ENCODE data around the gene HLA-B. TPM values are rescaled to one million over a fixed set of nuclear protein-coding genes. Genes with fewer than 3 reads are reported as not detected.
"Not testable (repeated sequence)": the region's sequence is repeated elsewhere in the genome, so short reads cannot be mapped to it uniquely, and the experiment has no call there.

HLA-B gene
- 1,000 to 10,000 TPM in 2 of 8 experiments, 100 to 1,000 TPM in 2, 10 to 100 TPM in 4; 32.0 to 4,986 (median 164) TPM for total RNA-seq

- H3K27ac ChIP-seq, result no peak within 1 kb of the TSS
- in situ Hi-C loops (cut with MboI; ENCODE audit: low pct_unique_long_range_greater_than_20kb in 2 of 9, low sequenced_read_pairs in 9 of 9, unreplicated experiment in 9 of 9), result loop anchor here in 1 of 9 experiments (25.0 kb wide), 2 partner anchors 145 to 220 kb away; partner anchors contain the start of gene PSORS1C2
Measured at GRCh38 chr6:31356946-31357466, at the start of gene HLA-B. Gene HLA-B, minus strand, starts transcription at chr6:31357179. Its CDS starts 21 bp downstream, at chr6:31357158.

GRCh38 chr6:31405996-31406395, 49.0 kb upstream of the HLA-B start:
- ATAC-seq (replicated peaks in 6 of 8), result no peak
- Histone ChIP-seq H3K4me3 (no peak overlapping the region), H3K27ac (no peak overlapping the region), H3K4me1 (replicated peaks in 1 of 2) (peaks cover 5 to 10% of the 10 kb centered on the region in 2 donors)
- WGBS, 10 experiments, result 51 to 96% (median 85%) methylated on average over 1 to 5 of the region's 5 CpGs
- in situ Hi-C loops (cut with MboI; ENCODE audit: low pct_unique_long_range_greater_than_20kb in 2 of 9, low sequenced_read_pairs in 9 of 9, unreplicated experiment in 9 of 9), result no loop called here

More at GRCh38 chr6:31356946-31357466, at the start of gene HLA-B:
- ATAC-seq (replicated peaks in 6 of 8), result peak; percentile 84 to 99 (median 95)
- Histone ChIP-seq H3K4me3 (peak within 1 kb of the TSS; percentile 36 to 67 (median 53)), H3K4me1 (replicated peaks in 1 of 2) (no peaks in the 10 kb centered on the region)
- WGBS, 10 experiments, result 0% methylated on average over 1 of the region's 39 CpGs; no CpG with 5 or more reads in 9 of the 10 experiments

DNA sequence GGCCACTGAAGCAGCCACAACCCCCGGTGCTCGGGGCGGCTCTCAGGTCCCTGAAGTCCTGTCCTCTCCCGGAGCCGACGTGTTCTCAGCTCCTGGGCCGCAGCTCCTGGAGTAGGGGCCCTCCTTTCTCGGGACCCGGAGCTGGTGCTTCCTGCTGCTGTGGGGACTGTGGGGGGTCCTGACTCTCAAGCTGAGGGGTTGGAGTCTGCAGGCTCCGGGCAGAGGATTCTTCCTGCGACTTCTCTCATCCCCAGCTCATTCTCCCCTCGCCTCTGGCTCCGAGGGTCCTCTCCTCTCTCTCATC, 47.0 kb upstream of the HLA-B start:
- peak in 3 of 8 experiments; percentile 0 to 15 (median 12) for ATAC-seq (replicated peaks in 6 of 8)
- H3K27ac ChIP-seq; in situ Hi-C loops (cut with MboI; ENCODE audit: low pct_unique_long_range_greater_than_20kb in 2 of 9, low sequenced_read_pairs in 9 of 9, unreplicated experiment in 9 of 9): not testable (repeated sequence)
- 0 to 20% (median 3%) methylated on average over 1 to 11 of the region's 13 CpGs; no CpG with 5 or more reads in 6 of the 10 experiments for WGBS, 10 experiments
- H3K4me3 ChIP-seq, result peak overlapping the region; percentile 37 to 56 (median 48)
- H3K4me1 ChIP-seq (replicated peaks in 1 of 2), result peaks cover 5 to 10% of the 10 kb centered on the region in 2 donors

- in situ Hi-C loops (cut with MboI; ENCODE audit: low pct_unique_long_range_greater_than_20kb in 2 of 9, low sequenced_read_pairs in 9 of 9, unreplicated experiment in 9 of 9), result no loop called here
- ATAC-seq (replicated peaks in 6 of 8), result peak; percentile 43 to 87 (median 66)
- Histone ChIP-seq H3K4me3 (peak within 1 kb of the TSS; percentile 37 to 56 (median 48)), H3K27ac (no peak within 1 kb of the TSS), H3K4me1 (replicated peaks in 1 of 2) (peaks cover 5 to 10% of the 10 kb centered on the region in 2 donors)
- WGBS, 10 experiments, result 0 to 3% (median 0%) methylated on average over 4 to 22 of the region's 58 CpGs; no CpG with 5 or more reads in 5 of the 10 experiments
Measured at GRCh38 chr6:31403283-31404060, 46.5 kb upstream of the HLA-B start, which contains the start of gene MICA. Gene MICA, plus strand, starts transcription at chr6:31403595. Its CDS starts 38 bp downstream, at chr6:31403633.

- H3K4me3 ChIP-seq, result peak overlapping the region; percentile 37 to 56 (median 48)
- ATAC-seq (replicated peaks in 6 of 8), result peak; percentile 4 to 38 (median 26)
- H3K4me1 ChIP-seq (replicated peaks in 1 of 2), result peaks cover 5 to 10% of the 10 kb centered on the region in 2 donors
- no peak overlapping the region for H3K27ac ChIP-seq
- WGBS, 10 experiments, result 0 to 76% (median 37%) methylated on average over 2 to 11 of the region's 27 CpGs; no CpG with 5 or more reads in 1 of the 10 experiments
- in situ Hi-C loops (cut with MboI; ENCODE audit: low pct_unique_long_range_greater_than_20kb in 2 of 9, low sequenced_read_pairs in 9 of 9, unreplicated experiment in 9 of 9), result no loop called here
Measured at GRCh38 chr6:31402324-31403282, 45.6 kb upstream of the HLA-B start.

DNA sequence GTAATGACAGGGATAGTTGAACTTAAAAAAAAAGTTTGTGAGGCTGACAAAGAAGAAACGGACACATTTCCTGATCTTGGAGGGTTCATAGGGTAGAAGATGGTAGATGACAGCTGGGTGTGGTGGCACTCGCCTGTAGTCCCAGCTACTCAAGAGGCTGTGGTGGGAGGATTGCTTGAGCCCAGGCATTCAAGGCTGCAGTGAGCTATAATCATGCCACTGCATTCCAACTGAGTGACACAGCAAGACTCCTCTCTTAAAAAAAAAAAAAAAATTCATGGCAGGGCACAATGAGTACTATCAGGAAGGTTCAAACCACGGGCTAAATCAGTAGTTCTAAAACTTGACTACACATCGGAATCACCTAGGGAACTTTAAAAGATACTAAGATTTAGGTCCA, 44.4 kb upstream of the HLA-B start:
- H3K27ac ChIP-seq, result no peak overlapping the region
- WGBS, 10 experiments, result 0 to 95% (median 69%) methylated on average over 2 to 3 of the region's 4 CpGs; no CpG with 5 or more reads in 3 of the 10 experiments
- in situ Hi-C loops (cut with MboI; ENCODE audit: low pct_unique_long_range_greater_than_20kb in 2 of 9, low sequenced_read_pairs in 9 of 9, unreplicated experiment in 9 of 9), result no loop called here
- peak overlapping the region in 1 of 5 donors; percentile 56 for H3K4me3 ChIP-seq
- ATAC-seq (replicated peaks in 6 of 8), result peak in 2 of 8 experiments; percentile 2 to 4
- H3K4me1 ChIP-seq (replicated peaks in 1 of 2), result peaks cover 5 to 10% of the 10 kb centered on the region in 2 donors

DNA sequence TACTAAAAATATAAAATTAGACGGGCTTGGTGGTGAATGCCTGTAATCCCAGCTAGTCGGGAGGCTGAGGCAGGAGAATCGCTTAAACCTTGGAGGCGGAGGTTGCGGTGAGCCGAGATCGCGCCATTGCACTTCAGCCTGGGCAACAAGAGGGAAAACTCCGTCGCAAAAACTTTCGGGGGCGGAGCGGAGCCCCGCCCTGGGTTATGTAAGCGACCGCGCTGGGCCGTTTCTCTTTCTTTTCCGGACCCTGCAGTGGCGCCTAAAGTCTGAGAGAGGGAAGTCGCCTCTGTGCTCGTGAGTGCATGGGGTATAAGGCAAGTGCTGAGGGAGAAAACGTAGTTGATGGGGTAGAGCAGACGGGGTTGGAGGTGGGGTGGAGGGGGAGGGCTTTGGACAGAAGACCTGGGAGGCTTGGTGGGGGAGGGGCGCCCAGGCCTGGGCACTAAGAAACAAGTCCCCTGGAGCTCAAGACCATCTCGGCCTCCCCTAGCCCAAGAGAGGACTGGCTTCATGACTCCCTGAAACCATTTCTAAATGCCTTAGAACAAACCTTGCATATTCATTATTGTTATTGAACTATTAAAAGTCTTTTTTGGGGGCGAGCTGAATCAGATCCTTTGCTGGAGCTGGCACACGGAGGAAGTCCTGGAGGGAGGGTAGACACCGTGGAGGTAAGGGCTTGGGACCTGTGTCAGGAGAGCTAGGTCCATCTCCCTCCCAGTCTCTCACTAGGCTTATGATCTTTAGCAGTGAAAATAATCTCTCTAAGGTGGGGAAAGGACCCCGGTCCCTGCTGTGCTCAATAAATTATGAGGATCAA, 43.7 kb upstream of the HLA-B start:
- H3K4me3 ChIP-seq, result peak overlapping the region; percentile 34 to 56 (median 50)
- in situ Hi-C loops (cut with MboI; ENCODE audit: low pct_unique_long_range_greater_than_20kb in 2 of 9, low sequenced_read_pairs in 9 of 9, unreplicated experiment in 9 of 9), result no loop called here
- peak overlapping the region in 1 of 2 donors; percentile 53 for H3K27ac ChIP-seq
- peaks cover 5 to 10% of the 10 kb centered on the region in 2 donors for H3K4me1 ChIP-seq (replicated peaks in 1 of 2)
- 0 to 61% (median 15%) methylated on average over 2 to 18 of the region's 30 CpGs; no CpG with 5 or more reads in 1 of the 10 experiments for WGBS, 10 experiments
- peak in 3 of 8 experiments; percentile 1 to 2 (median 2) for ATAC-seq (replicated peaks in 6 of 8)

GRCh38 chr6:31399589-31400466, 42.8 kb upstream of the HLA-B start:
- Histone ChIP-seq H3K4me3 (peak overlapping the region; percentile 34 to 56 (median 50)), H3K4me1 (replicated peaks in 1 of 2) (peaks cover 5 to 10% of the 10 kb centered on the region in 2 donors), H3K27ac (peak overlapping the region; percentile 55 to 65)
- peak; percentile 37 to 77 (median 62) for ATAC-seq (replicated peaks in 6 of 8)
- in situ Hi-C loops (cut with MboI; ENCODE audit: low pct_unique_long_range_greater_than_20kb in 2 of 9, low sequenced_read_pairs in 9 of 9, unreplicated experiment in 9 of 9), result no loop called here
- WGBS, 10 experiments, result 0 to 43% (median 2%) methylated on average over 2 to 23 of the region's 57 CpGs; no CpG with 5 or more reads in 1 of the 10 experiments

DNA sequence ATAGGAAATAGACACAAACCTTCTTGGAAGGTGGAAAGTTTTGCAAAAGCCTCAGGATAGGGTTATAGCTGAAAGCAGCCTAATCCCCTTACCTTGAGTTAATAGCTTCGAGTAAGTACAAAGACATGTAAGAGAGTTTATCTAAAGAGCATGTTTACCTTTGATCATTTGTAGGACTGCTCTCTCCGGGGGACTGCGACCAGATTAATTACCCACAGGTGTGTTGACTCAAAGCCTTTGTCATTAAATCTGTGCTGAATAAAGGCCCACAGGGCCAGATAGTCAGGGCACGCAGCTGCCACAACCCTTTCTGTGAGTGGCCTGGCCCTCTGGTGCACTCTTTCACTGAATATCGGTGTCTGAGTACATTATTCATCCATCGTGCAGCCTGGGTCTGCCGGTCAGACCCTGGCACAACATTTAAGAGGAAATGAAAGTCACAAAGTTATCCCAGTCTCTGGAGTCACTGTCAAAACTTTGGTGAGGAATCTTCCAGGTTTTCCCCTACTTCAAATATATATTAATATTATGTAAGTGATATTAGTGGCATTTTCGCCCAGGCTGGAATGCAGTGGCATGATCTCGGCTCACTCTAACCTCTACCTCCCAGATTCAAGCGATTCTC, 41.0 kb upstream of the HLA-B start:
- Histone ChIP-seq H3K4me3 (no peak overlapping the region), H3K4me1 (replicated peaks in 1 of 2) (peaks cover 5 to 10% of the 10 kb centered on the region in 2 donors), H3K27ac (no peak overlapping the region)
- in situ Hi-C loops (cut with MboI; ENCODE audit: low pct_unique_long_range_greater_than_20kb in 2 of 9, low sequenced_read_pairs in 9 of 9, unreplicated experiment in 9 of 9), result no loop called here
- 34 to 100% (median 51%) methylated on average over 1 to 8 of the region's 10 CpGs; no CpG with 5 or more reads in 1 of the 10 experiments for WGBS, 10 experiments
- ATAC-seq (replicated peaks in 6 of 8), result no peak

DNA sequence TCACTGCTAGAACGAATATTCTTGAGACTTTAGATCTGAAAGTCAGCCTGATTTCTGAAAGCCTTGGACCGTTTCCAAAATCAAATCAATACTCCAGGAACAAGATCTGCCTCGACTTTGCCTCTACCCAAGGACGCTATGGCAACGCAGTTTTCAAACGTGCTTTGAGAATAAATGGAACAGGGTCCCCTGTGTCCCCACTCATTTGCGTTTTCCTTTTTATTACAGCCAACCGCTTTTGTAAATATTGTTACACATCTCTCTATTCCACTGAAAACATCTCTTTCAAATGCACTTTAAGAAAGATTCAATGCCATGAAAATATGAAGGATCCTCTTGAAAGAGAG, 40.1 kb upstream of the HLA-B start:
- ATAC-seq (replicated peaks in 6 of 8); H3K27ac ChIP-seq; H3K4me1 ChIP-seq (replicated peaks in 1 of 2); H3K4me3 ChIP-seq; in situ Hi-C loops (cut with MboI; ENCODE audit: low pct_unique_long_range_greater_than_20kb in 2 of 9, low sequenced_read_pairs in 9 of 9, unreplicated experiment in 9 of 9): not testable (repeated sequence)
- 7 to 75% (median 53%) methylated on average over 1 to 7 of the region's 8 CpGs; no CpG with 5 or more reads in 4 of the 10 experiments for WGBS, 10 experiments
